ENCODE results near the gene RPL41.

DNA sequence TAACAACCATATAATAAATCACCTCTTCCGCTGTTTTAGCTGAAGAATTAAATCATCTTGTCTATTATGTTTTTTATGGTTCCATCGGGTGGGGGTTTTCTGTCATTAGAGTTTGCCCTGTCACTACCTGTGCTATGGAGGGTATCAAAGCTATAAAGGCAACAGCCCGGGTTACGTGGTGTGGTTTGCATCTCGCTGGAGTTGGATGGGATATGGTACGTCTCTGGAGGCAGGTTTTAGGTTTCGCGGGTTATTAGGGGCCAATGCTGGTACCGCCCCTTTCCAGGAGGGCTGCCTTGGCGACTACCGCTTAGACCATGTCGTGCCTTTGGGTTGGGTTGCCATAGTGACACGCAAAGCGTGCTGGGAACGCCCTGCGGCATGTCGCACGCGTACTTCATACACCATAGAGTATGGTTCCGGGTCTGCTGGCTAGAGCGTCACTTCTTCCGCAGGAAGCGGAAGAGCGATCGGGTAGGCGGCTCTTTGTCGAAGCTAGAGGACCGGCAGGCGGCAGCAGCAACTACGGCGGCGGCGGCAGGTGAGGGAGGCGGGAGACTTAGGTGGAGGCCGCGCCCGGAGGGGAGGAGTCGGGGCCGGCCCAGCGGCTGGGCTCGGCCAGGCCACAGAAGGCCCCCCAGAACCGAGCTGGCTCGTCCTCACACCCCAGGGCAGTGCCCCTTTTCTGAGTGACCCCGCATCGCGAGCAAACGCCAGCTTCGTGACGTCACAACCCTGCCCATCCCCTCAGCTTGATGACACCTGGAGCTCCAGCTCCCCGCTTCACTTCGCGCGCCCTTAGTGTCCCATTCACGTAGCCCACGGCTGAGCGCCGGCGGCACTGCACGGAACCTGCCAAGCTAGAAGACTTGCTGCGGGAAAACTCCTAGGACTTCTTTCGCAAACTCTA lies 1.6 kb downstream of the RPL41 start, which contains the start of gene ZC3H10:
- TF ChIP-seq TAF1 (IDR thresholded peaks at IDR 0.05; ENCODE audit: borderline replicate concordance, low read depth, low read length) (peak; percentile 71; the same call in 1 of the 2 replicates), POLR2AphosphoS5 (IDR thresholded peaks at IDR 0.05; ENCODE audit: low read depth, low read length) (peak; percentile 99)
